ENCODE results near the gene RTN4RL1. TPM values are rescaled to one million over a fixed set of nuclear protein-coding genes. Genes with fewer than 3 reads are reported as not detected.
"Not testable (repeated sequence)": the region's sequence is repeated elsewhere in the genome, so short reads cannot be mapped to it uniquely, and the experiment has no call there.

The RTN4RL1 gene
- total RNA-seq, 1 donor: not detected

DNA sequence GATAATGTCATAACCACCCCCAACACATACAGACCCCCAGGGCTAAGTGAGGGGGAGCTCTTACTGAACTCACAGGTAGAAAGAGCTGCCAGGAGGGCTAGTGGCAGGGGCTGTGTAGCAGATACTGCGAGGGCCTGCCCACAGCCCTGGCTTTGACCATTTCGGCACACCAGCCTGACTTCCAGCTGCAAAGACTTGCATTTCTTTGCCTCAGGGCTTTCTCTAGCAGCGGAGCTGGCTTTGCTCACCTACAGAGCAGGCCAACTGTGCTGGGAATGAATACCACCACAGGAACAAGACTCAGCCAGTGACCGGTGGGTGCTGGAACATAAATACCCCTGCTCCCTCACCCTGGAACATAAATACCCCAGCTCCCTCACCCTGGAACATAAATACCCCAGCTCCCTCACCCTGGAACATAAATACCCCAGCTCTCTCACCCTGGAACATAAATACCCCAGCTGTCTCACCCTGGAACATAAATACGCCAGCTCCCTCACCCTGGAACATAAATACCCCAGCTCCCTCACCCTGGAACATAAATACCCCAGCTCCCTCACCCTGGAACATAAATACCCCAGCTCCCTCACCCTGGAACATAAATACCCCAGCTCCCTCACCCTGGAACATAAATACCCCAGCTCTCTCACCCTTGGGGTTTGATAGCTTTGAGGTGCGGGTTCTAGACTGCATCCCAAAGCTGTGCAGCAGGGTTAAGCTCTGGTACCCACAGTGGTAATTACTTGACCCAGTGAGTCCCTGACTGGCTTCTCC is 11.7 kb downstream of the RTN4RL1 start:
- not testable (repeated sequence) for H3K9me3 ChIP-seq (ENCODE audit: low read depth, low read length); H3K4me1 ChIP-seq (ENCODE audit: insufficient read depth, low read length); H3K4me3 ChIP-seq (ENCODE audit: low read length); H3K27me3 ChIP-seq (ENCODE audit: insufficient read depth, low read length)

- H3K4me1 ChIP-seq (ENCODE audit: insufficient read depth, low read length): no peaks in the 10 kb centered on the region
- H3K4me3 ChIP-seq (ENCODE audit: low read length): no peak overlapping the region
- H3K9me3 ChIP-seq (ENCODE audit: low read depth, low read length): no peaks in the 10 kb centered on the region
- no peaks in the 10 kb centered on the region for H3K27me3 ChIP-seq (ENCODE audit: insufficient read depth, low read length)
Measured at GRCh38 chr17:2012499-2012898, 12.6 kb downstream of the RTN4RL1 start.

GRCh38 chr17:2011411-2012371 is 13.4 kb downstream of the RTN4RL1 start:
- Histone ChIP-seq H3K4me1 (ENCODE audit: insufficient read depth, low read length) (no peaks in the 10 kb centered on the region), H3K9me3 (ENCODE audit: low read depth, low read length) (no peaks in the 10 kb centered on the region), H3K4me3 (ENCODE audit: low read length) (no peak overlapping the region), H3K27me3 (ENCODE audit: insufficient read depth, low read length) (no peaks in the 10 kb centered on the region)

GRCh38 chr17:2009737-2010136 is 15.4 kb downstream of the RTN4RL1 start:
- Histone ChIP-seq H3K4me1 (ENCODE audit: insufficient read depth, low read length) (no peaks in the 10 kb centered on the region), H3K4me3 (ENCODE audit: low read length) (no peak overlapping the region), H3K27me3 (ENCODE audit: insufficient read depth, low read length) (no peaks in the 10 kb centered on the region), H3K9me3 (ENCODE audit: low read depth, low read length) (no peaks in the 10 kb centered on the region)

GRCh38 chr17:2008332-2009126 is 16.6 kb downstream of the RTN4RL1 start:
- H3K4me1 ChIP-seq (ENCODE audit: insufficient read depth, low read length): no peaks in the 10 kb centered on the region

DNA sequence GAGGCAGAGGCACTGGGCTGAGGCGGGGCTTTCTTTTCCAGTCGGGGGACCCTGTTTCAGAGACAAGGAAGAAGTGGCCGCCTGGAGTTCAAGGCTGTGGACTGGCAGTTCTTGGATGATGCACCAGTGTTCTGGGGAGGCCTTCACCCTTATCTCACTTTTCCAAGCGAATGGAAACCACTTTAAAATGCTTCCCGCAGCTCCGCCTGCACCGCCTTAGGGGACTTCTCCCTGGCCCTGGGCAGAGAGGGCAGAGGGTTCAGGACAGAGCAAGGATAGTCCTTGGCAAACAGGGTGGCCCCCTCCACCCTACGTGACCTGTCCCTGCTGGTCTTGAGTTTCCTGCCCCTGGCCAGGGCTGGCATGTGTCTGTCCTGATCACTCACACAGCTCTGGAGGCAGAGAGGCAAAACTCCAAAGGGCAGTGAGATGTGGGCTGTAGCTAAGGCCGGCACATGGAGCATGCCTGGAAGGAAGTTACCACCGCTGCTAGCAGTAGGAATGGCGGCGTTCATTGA is 20.6 kb downstream of the RTN4RL1 start:
- Histone ChIP-seq H3K27me3 (ENCODE audit: insufficient read depth, low read length) (peaks cover 8% of the 10 kb centered on the region), H3K9me3 (ENCODE audit: low read depth, low read length) (no peaks in the 10 kb centered on the region), H3K4me1 (ENCODE audit: insufficient read depth, low read length) (no peaks in the 10 kb centered on the region), H3K4me3 (ENCODE audit: low read length) (no peak overlapping the region)

More at GRCh38 chr17:2008332-2009126, 16.6 kb downstream of the RTN4RL1 start:
- no peaks in the 10 kb centered on the region for H3K9me3 ChIP-seq (ENCODE audit: low read depth, low read length)
- no peak overlapping the region for H3K4me3 ChIP-seq (ENCODE audit: low read length)
- H3K27me3 ChIP-seq (ENCODE audit: insufficient read depth, low read length): no peaks in the 10 kb centered on the region

- peaks cover 9% of the 10 kb centered on the region for H3K27me3 ChIP-seq (ENCODE audit: insufficient read depth, low read length)
- no peaks in the 10 kb centered on the region for H3K9me3 ChIP-seq (ENCODE audit: low read depth, low read length)
- no peaks in the 10 kb centered on the region for H3K4me1 ChIP-seq (ENCODE audit: insufficient read depth, low read length)
- no peak overlapping the region for H3K4me3 ChIP-seq (ENCODE audit: low read length)
Measured at GRCh38 chr17:2003525-2003924, 21.6 kb downstream of the RTN4RL1 start.

- Histone ChIP-seq H3K4me1 (ENCODE audit: insufficient read depth, low read length) (no peaks in the 10 kb centered on the region), H3K27me3 (ENCODE audit: insufficient read depth, low read length) (peaks cover 9% of the 10 kb centered on the region), H3K4me3 (ENCODE audit: low read length) (no peak overlapping the region), H3K9me3 (ENCODE audit: low read depth, low read length) (no peaks in the 10 kb centered on the region)
Measured at GRCh38 chr17:2002767-2003329, 22.3 kb downstream of the RTN4RL1 start.

DNA sequence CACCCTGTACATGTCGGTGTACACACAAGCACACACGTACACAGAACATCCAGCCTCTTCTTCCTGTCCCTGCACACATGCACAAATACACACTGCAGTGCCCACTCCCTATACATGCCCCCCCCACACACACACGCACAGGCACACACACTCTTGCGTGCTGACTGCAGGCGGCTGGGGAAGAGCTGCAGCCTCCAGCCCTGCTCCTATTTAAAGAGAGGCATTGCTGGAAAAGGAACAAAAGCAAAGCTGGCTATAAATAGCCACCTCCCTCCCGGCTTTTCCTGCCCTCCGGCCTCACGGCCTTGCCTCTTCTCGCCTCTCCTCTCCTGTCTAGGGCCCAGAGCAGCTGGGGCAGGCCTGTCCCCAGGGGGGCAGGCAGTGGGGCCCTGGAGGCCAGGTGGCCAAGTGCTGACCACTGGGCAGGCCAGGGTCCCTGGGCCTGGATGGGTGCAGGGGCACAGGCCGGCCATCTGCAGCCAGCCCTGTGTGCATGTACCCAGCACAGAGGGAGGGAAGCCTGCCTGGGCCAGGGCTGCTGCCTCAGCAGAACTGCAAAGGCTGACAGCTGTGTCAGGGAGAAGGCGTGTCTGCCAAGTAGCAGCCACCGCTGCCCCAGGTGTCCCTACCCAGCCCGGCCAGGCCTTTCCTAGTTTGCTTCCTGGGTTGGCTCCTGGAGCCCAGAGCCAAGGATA is 25.4 kb downstream of the RTN4RL1 start:
- Histone ChIP-seq H3K9me3 (ENCODE audit: low read depth, low read length) (no peaks in the 10 kb centered on the region), H3K4me3 (ENCODE audit: low read length) (no peak overlapping the region), H3K27me3 (ENCODE audit: insufficient read depth, low read length) (peaks cover 19% of the 10 kb centered on the region), H3K4me1 (ENCODE audit: insufficient read depth, low read length) (no peaks in the 10 kb centered on the region)

GRCh38 chr17:1997927-1998742 is 27.0 kb downstream of the RTN4RL1 start:
- H3K27me3 ChIP-seq (ENCODE audit: insufficient read depth, low read length): peaks cover 19% of the 10 kb centered on the region
- no peaks in the 10 kb centered on the region for H3K4me1 ChIP-seq (ENCODE audit: insufficient read depth, low read length)
- H3K4me3 ChIP-seq (ENCODE audit: low read length): no peak overlapping the region
- no peaks in the 10 kb centered on the region for H3K9me3 ChIP-seq (ENCODE audit: low read depth, low read length)

- Histone ChIP-seq H3K27me3 (ENCODE audit: insufficient read depth, low read length) (peaks cover 19% of the 10 kb centered on the region), H3K4me3 (ENCODE audit: low read length) (no peak overlapping the region), H3K9me3 (ENCODE audit: low read depth, low read length) (no peaks in the 10 kb centered on the region), H3K4me1 (ENCODE audit: insufficient read depth, low read length) (no peaks in the 10 kb centered on the region)
Measured at GRCh38 chr17:1997289-1997926, 27.7 kb downstream of the RTN4RL1 start.

- H3K4me3 ChIP-seq (ENCODE audit: low read length): no peak overlapping the region
- H3K9me3 ChIP-seq (ENCODE audit: low read depth, low read length): no peaks in the 10 kb centered on the region
- peaks cover 19% of the 10 kb centered on the region for H3K27me3 ChIP-seq (ENCODE audit: insufficient read depth, low read length)
- no peaks in the 10 kb centered on the region for H3K4me1 ChIP-seq (ENCODE audit: insufficient read depth, low read length)
Measured at GRCh38 chr17:1996800-1997288, 28.3 kb downstream of the RTN4RL1 start.

All from mononuclear cell (primary cell).